Brain microvascular endothelial cell (primary cell): ENCODE results near the gene SLC43A3.

Source experiments
- DNase-seq: peaks from one replicate; pipeline ENCODE4 v3.0.0-alpha.2; 2020
- H3K27ac ChIP-seq: fragments of 250-450 bp; sonication (Bioruptor Pico); 2 replicates; pipeline ENCODE4 v1.5.1; 2020; ENCODE audit warnings: mild to moderate bottlenecking, moderate library complexity
- H3K27me3 ChIP-seq: fragments of 250-450 bp; sonication (Bioruptor Pico); replicated peaks from 2 replicates; pipeline ENCODE4 v1.5.1; 2020; ENCODE audit warnings: mild to moderate bottlenecking
- H3K36me3 ChIP-seq: fragments of 250-450 bp; sonication (Bioruptor Pico); replicated peaks from 2 replicates; pipeline ENCODE4 v1.5.1; 2020; ENCODE audit warnings: mild to moderate bottlenecking
- H3K4me3 ChIP-seq: 2 replicates; pipeline ENCODE4 v1.5.1; 2011; ENCODE audit warnings: low read depth, mild to moderate bottlenecking, control low read depth, low read length, moderate library complexity
- CTCF ChIP-seq: IDR thresholded peaks from 2 replicates; pipeline ENCODE4 v1.5.1; 2011; ENCODE audit warnings: low read depth, mild to moderate bottlenecking, moderate library complexity, low read length, control low read depth, inconsistent platforms; ENCODE audit errors: missing control alignments
- in situ Hi-C: cut with HindIII; loops from 2 replicates; pipeline ENCODE4 v1.10.0; 2017; ENCODE audit warnings: low sequenced_read_pairs, low pct_ligation_motif_present

The SLC43A3 gene

GRCh38 chr11:57360991-57361390 is 65.9 kb downstream of the SLC43A3 start:
- TF ChIP-seq CTCF = no peak
- H3K36me3 ChIP-seq = no peaks in the 10 kb centered on the region
- no peak overlapping the region for H3K27ac ChIP-seq
- no peak for DNase-seq
- no peak overlapping the region for H3K4me3 ChIP-seq
- in situ Hi-C loops = no loop called here
- H3K27me3 ChIP-seq = no peaks in the 10 kb centered on the region

GRCh38 chr11:57359896-57360690 is 66.8 kb downstream of the SLC43A3 start:
- in situ Hi-C loops = no loop called here
- DNase-seq = no peak
- Histone ChIP-seq H3K27me3 (no peaks in the 10 kb centered on the region), H3K4me3 (no peak overlapping the region), H3K27ac (no peak overlapping the region), H3K36me3 (no peaks in the 10 kb centered on the region)
- TF ChIP-seq CTCF = no peak

- Histone ChIP-seq H3K27me3 (no peaks in the 10 kb centered on the region), H3K36me3 (no peaks in the 10 kb centered on the region), H3K27ac (no peak overlapping the region), H3K4me3 (no peak overlapping the region)
- in situ Hi-C loops = no loop called here
- DNase-seq = no peak
- TF ChIP-seq CTCF = no peak
Observed at GRCh38 chr11:57359396-57359795, 67.5 kb downstream of the SLC43A3 start.

GRCh38 chr11:57358991-57359390 is 67.9 kb downstream of the SLC43A3 start:
- no peak overlapping the region for H3K27ac ChIP-seq
- in situ Hi-C loops = no loop called here
- H3K27me3 ChIP-seq = no peaks in the 10 kb centered on the region
- H3K4me3 ChIP-seq = no peak overlapping the region
- no peaks in the 10 kb centered on the region for H3K36me3 ChIP-seq
- TF ChIP-seq CTCF = no peak
- no peak for DNase-seq

- in situ Hi-C loops = no loop called here
- DNase-seq = no peak
- no peak overlapping the region for H3K4me3 ChIP-seq
- H3K36me3 ChIP-seq = no peaks in the 10 kb centered on the region
- H3K27me3 ChIP-seq = no peaks in the 10 kb centered on the region
- no peak for TF ChIP-seq CTCF
- no peak overlapping the region for H3K27ac ChIP-seq
Observed at GRCh38 chr11:57358543-57358961, 68.4 kb downstream of the SLC43A3 start.

GRCh38 chr11:57357856-57358255 is 69.1 kb downstream of the SLC43A3 start:
- no peak for DNase-seq
- H3K36me3 ChIP-seq = no peaks in the 10 kb centered on the region
- H3K4me3 ChIP-seq = no peak overlapping the region
- in situ Hi-C loops = no loop called here
- TF ChIP-seq CTCF = no peak
- H3K27ac ChIP-seq = no peak overlapping the region
- H3K27me3 ChIP-seq = no peaks in the 10 kb centered on the region
